SKM-1 treated with dmso at 0.1 percent for 144 hours (cell line): Measurements from ENCODE around the gene PF4V1.
A peak's percentile ranks its signal among the peaks of the same experiment; 100 is the strongest.
"Not testable (repeated sequence)": the region's sequence is repeated elsewhere in the genome, so short reads cannot be mapped to it uniquely, and the experiment has no call there.

ENCODE experiments used
- DNase-seq: peaks from one replicate; lab custom pipeline; 2025; ENCODE audit not compliant: unreplicated experiment; lab: John Stamatoyannopoulos, UW

The PF4V1 gene

DNA sequence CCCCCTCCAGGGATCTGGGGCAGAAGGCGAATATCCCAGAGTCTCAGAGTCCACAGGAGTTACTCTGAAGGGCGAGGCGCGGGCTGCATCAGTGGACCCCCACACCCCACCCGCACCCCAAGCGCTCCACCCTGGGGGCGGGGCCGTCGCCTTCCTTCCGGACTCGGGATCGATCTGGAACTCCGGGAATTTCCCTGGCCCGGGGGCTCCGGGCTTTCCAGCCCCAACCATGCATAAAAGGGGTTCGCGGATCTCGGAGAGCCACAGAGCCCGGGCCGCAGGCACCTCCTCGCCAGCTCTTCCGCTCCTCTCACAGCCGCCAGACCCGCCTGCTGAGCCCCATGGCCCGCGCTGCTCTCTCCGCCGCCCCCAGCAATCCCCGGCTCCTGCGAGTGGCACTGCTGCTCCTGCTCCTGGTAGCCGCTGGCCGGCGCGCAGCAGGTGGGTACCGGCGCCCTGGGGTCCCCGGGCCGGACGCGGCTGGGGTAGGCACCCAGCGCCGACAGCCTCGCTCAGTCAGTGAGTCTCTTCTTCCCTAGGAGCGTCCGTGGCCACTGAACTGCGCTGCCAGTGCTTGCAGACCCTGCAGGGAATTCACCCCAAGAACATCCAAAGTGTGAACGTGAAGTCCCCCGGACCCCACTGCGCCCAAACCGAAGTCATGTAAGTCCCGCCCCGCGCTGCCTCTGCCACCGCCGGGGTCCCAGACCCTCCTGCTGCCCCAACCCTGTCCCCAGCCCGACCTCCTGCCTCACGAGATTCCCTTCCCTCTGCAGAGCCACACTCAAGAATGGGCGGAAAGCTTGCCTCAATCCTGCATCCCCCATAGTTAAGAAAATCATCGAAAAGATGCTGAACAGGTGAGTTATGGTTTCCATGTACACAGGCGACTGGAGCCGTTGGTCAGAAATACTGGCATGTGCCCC lies 16.3 kb downstream of the PF4V1 start, which contains the start of gene CXCL1:
Gene CXCL1, plus strand, starts transcription at position 264 of the 926 bp plus-strand sequence. Its CDS starts 78 bp downstream, at position 342.
- no peak for DNase-seq

DNA sequence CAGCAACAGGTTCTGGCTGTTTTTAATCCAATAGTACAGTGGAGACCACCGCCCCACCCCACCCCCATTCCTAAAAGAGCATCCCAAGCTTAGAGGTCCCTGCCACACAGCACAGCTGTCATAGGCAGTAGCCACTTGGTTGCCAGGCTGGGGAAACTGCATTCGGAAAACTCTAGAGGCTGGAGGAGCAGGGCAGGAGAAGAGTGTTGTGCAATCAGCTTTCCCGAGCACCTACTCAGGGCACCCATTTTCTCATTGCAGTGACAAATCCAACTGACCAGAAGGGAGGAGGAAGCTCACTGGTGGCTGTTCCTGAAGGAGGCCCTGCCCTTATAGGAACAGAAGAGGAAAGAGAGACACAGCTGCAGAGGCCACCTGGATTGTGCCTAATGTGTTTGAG lies 17.2 kb downstream of the PF4V1 start:
- DNase-seq = peak; percentile 32

DNA sequence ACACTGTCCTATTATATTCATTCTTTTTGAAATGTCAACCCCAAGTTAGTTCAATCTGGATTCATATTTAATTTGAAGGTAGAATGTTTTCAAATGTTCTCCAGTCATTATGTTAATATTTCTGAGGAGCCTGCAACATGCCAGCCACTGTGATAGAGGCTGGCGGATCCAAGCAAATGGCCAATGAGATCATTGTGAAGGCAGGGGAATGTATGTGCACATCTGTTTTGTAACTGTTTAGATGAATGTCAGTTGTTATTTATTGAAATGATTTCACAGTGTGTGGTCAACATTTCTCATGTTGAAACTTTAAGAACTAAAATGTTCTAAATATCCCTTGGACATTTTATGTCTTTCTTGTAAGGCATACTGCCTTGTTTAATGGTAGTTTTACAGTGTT lies 17.7 kb downstream of the PF4V1 start:
- no peak for DNase-seq

DNA sequence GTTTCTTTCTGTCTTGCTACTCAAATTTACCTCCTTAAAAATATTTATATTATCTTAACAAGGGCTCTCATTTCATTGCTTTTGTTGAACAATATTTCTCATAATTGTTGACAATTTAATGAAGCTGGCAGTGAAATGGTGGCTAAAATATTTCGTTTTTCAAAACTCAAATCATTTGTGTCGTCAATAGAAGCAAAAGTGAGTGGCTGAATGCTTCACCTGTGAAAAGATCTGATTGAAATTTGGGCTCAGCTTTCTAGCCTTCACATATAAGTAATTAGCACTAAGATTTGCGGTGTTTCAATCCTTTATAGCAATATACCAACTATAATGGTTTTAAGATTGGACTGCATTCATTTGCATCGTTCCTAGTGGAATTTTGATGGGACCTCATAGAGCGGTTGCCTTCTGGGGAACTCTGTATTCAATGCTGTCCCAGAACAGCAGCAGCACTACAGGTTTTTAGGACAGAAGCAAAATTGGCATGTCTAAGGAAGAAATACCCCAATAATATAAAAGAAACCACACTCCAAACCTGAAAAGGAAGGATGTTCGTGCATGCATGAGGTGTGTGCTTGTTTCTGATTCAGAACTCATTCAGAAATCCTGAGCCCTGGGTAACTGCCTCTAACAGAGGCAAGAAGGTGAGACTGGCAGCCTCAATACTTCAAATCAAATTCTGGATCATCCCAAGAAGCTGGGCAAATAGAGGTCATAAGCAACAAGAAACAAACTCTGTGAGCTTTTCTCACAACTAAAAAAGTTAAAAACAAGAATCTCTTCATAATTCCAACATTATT lies 18.6 kb downstream of the PF4V1 start:
- no peak for DNase-seq

DNA sequence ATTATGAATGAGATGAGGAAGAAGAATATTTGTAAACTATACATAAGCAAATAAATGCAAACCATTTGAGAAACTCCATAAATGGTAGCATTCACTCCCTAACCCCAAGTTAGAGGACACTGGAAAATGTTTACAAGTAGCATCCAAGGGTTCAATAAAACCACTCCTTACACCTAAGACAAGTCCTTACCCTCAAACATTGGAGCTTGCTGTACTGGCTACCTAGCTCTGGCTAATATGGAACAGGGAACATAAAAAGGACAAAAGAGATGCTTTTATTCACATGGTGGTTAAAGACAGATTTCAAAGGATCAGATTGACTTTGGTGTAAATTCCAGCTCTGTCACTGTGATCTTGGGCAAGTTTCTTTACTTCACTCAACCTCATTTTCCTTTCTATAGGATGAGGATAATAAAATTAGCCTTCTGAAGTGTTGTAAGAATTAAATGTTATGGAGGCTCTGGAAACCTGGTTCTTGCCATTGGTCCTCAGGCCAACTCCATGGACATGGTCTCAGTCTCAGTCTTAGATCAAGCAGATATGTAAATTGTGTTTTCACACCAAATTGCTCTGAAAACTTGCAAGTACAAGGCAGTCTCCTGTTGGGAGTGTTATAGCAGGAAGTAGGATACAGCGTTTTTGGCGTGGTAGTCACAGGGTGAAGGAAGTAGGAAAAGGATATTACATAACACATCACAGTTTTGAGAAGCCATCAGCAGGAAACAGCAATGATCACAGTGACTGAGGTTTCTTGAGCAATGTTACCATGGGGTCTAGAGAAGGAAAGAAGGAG lies 19.4 kb downstream of the PF4V1 start:
- DNase-seq = peak; percentile 98

DNA sequence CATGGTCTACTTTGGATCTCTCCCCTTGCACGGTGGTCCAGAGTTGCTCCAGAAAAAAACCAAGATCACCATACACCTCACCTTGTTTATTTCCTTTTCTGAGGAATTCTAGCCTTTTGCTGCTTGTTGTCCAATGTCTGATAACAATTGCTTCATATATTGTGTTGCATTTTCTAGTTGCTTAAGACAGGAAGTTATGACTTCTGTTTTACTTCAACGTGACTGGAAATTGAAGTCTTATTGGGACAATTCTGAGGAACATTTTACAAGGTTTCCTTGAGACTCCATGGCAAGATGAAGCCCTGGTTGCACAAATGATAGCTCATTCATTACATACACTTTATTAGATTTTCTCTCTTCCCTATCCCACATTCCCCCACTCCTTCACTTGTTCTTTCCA lies 21.3 kb downstream of the PF4V1 start:
- no peak for DNase-seq

DNA sequence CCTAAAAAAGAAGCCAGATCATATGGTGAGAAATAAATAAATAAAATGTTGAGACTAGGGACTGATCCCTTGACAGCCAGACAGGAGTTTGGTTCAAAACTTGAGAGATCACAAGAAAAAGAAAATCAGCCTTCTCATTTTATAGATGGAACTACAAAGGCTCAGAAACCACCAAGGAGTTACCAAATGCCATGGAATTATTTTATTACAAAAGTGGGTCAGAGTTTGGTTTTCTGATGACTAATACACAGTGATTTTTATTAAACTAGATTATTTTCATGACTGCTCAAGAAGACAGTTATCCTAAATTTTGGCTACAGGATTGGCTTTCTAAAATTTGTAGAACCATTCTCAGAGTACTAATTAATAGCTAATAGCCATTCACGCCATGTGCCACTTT lies 22.3 kb downstream of the PF4V1 start:
- DNase-seq = no peak

DNA sequence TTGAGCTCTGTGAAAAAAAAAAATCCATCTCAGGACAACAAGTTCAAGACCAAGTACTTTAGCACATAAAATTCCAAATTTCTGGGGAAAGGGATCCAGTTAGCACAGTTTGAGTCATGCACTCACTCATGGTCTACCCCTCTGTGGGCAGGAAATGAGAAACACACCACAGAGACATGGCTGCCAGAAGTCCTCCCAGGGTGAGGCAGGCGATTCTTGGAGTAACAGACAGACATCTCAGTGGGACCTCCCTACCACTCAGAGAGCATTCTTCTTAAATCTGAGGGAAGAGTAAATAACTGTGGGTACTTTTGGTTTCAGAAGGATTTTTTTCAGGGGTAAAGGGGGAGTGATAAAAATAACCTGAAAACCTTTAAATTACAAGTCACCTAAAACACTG lies 30.2 kb downstream of the PF4V1 start:
- no peak for DNase-seq

DNA sequence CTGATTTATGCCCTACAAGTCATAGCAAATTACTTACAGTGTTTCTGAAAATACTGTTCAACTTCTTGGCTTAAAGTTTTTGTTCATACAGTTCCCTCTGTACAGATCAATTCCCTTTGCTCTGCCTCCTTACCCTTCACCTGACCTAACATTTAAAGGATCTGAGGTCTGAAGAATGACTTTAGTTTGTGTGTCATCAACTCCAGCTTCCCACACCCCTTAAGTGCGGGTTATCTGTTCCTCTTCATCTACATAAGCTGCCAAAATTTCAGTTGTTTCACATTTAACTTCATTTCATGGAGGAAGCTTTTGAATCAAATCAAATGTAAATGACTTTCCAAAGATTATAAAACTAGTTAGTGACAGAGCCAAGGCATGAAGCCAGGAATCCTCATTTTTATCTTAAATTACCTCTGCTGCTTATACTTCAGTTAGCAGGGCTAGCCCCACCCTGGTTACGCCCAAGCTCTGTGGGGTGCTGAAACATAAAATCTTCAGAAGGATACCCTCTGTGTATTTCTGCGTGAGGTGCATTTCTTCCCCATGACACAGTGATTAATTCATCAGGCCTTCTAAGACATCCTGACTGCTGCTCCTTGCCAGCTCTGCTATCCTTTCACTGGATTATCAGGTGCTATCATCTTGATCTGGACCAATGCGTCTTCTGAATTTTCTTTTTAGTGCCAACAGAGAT lies 32.6 kb downstream of the PF4V1 start:
- no peak for DNase-seq

DNA sequence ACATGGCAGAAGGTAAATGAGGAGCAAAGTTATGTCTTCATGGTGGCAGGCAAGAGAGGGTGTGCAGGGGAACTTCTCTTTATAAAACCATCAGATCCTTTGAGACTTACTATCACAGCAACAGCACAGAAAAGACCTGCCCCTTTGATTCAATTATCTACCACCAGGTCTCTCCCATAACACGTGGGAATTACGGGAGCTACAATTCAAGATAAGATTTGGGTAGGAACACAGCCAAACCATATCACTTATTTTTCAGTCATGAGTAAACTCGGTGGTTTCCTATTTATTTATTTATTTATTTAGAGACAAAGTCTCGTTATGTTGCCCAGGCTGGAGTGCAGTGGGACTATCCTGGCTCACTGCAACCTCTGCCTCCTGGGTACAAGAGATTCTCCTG lies 38.2 kb downstream of the PF4V1 start:
- DNase-seq = no peak

DNA sequence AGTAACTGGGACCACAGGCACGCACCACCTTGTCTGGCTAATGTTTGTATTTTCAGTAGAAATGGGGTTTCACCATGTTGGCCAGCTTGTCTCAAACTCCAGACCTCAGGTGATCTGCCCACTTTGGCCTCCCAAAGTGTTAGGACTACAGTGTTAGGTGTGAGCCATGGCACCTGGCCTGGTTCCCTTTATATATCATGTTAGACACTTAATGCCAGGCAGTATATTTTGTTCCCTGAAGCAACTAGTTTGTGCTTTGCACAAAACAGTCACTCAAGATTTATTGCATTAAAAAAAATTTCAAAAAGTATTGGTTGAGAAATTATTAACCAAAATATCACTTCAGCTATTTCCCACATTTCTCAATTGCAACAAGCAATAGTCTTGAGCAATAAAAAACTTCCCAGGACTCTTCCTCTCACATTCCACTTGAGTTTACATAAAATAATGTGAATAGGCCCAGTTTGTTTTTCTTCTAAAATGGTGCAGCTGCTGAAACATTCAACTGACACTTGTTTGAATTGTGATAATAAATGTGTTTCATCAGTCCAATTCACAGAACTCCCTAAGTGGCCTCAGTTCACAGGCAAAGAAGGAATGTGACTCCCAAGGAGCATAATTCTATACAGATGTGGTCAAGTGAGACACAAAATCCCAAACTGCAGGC lies 38.8 kb downstream of the PF4V1 start:
- no peak for DNase-seq

DNA sequence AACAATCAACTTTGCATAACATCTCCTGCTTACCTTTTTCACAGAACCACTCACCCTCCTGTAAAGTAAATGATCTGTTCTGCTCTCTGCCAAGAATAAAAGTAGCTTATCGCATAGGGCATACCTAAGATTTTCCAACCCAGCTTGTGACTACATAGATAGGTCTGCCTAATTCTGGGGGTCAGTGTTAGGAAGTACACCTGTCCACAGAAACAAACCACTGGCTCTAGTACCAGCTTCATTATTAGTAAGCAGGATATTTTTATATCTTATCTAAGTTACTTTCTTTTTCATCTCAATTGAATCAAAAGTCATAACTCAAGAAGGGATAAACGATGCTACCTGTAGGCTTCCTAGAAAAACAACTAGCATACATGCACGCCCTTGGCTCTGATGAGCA lies 39.9 kb downstream of the PF4V1 start:
- DNase-seq = no peak

DNA sequence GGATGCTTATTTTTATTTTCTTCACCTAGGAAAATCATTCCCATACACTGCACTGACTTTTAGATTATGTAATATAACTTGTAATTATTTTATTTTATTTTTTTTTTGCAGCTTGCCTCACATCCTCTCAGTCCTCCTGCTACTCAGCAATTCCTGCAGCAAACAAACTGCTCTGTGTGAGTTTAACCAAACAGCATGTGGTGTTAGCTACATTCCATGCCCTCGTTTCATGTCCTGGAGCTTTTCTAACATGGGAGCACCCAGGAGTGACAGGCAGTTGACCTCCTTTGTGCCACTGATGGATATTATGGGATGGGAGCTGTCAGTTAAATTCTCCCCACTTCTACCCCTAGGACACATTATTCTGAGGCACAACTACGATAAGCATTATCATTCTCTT lies 40.9 kb downstream of the PF4V1 start:
- DNase-seq = no peak

DNA sequence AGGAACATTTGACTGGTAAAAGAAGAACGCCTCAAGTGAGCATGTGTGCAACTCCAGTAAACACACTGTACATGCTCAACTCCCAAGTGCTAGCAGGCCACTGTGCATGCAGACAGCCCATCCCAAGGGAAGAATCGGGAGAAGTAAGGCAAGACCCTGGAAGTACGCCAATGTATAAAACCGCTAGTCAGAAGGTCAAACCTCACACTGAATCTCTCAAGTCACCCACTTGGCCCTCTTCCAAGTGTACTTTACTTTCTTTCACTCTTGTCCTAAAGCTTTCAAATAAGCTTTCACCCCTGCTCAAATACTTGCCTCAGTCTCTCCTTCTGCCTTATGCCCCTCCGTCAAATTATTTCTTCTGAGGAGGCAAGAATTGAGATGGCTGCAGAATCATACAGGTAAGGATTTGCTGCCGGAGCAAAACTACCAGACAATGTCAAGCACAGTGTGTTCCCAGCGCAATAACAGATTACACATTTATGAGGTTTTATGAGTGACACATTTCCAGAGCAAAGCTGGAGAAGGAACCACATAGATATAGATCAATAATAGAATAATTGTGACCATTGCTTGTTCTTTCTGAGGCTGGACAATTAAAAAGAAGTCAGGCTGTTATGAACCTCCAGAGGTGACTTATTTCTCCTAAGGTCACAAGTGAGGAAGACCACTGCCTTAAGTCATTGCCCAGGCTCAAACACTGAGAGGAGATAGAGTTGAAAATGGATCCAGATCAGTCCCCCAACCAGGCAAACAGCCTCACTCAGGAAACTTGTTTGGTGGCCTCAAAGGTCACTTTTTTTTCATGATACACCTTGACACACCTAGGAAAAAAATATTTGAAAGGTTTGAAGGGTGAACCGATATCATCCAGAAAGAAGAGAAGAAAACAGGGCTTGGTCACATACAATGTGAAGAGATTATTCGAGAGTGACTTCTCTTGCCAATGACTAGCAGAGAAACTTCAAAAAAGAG lies 42.4 kb downstream of the PF4V1 start:
- no peak for DNase-seq

DNA sequence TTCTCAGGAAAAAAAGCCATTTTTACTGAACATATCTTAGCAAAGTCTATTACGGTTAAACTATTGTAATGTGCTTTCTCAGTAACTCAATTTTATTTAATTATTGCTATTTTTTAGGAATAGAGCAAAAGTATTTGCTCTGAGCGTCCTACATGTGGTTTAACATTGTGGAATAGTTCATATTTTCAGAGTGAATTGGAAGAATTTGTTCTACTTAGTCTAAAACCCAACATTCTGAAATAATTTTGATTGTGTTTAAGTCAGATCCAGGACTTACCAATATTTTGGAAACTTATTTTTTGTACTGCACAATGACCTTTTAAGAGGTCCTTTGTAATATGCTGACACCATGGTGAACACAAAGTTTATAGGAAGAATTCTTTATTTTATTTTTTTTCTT lies 43.3 kb downstream of the PF4V1 start:
- no peak for DNase-seq

DNA sequence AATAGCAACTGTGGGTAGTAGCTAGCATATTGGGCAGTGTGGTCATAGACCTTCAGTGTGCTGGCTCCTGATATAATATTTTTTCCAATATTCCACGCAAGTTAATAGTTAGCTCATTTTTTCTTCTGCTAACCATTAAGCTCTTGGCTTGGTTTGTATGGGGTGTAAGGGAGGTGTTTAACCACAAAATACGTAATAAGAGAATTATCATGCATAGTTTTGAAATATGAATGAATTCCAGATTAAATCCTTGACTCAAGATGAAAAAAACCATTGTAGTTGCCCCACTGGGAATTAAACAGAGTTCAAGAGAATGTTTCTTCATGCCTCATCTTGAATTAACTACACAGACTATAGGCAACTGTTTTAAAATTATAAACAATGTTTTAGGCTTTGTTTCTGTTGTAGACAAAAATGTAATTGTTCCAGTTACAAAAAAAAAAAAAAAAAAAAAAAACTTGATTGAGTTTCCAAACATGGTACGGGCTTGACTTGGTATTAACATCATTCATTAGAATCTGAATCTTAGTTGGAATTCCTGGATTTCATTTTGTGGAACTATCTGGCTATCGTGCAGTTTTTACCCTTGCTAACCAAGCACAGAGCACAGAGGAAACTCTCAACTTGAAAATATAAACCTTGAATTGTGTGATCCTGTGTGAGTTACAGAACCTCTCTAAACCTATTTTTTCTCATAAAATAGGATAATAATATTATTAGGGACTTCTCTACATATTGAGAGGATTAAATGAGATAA lies 44.5 kb downstream of the PF4V1 start:
- DNase-seq = no peak

DNA sequence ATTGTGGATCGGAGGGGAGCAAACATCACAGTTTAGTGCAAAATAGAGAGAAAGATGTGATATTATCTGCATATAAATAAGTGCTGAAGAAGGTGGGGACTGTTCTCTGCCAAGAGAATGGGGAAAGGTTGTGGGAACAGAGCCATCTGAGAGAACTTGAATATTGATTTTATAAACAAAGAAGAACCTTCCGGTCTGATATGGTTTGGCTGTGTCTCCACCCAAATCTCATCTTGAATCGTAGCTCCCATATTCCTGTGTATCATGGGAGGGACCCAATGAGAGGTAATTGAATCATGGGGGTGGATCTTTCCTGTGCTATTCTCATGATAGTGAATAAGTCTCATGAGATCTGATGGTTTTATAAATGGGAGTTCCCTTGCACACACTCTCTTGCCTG lies 46.2 kb downstream of the PF4V1 start:
- not testable (repeated sequence) for DNase-seq

DNA sequence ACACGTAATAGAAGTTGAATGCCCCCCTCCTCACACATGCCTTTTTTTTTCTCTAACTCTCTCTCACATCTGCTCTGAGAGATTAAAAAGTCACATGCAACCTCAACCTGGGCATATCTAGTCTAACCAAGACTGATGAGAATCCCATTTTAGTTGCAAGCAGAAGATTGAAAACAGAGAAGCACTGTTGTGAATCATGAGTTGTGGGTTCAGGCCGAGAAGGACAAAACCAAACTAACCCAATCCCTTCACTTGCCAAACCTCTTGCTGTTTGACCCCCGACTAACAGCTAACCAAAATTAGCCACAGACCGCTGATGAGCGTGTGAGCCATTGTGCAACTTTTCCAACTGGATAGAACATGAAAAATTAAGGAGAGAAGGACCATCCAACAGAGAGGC lies 47.9 kb downstream of the PF4V1 start:
- DNase-seq = no peak
